ENCODE data around the gene ATG7.

DNA sequence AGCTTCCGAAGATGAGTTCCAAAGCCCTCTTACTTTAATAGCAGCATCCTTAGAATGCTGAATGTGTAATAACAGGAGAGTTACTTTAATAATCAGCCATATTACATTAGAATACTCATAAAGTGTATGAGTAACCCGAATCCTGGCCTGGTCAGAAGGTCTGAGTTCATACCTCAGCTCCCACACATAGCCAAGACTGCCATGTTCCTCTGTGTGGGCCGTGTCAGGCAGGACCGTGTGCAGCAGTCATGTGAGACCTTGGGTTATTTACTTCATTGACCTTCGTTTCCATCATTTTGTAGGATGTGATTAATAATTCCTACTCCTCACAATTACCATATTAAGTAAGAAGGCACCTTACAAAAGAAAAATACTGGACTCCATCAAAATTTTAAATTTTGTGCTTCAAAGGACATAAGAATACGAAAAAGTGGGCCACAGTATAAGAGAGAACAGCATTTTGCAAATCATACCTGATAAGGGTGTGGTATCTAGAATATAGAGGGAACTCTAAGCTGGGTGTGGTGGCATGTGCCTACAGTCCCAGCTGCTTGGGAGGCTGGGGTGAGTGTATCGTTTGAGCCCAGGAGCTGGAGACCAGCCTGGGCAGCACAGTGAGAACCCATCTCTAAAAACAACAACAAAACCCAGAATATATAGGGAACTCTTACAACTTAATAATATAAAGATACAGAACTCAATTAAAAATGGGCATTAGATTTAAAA, 163.4 kb downstream of the ATG7 start:
- TF ChIP-seq, protein P1, sequence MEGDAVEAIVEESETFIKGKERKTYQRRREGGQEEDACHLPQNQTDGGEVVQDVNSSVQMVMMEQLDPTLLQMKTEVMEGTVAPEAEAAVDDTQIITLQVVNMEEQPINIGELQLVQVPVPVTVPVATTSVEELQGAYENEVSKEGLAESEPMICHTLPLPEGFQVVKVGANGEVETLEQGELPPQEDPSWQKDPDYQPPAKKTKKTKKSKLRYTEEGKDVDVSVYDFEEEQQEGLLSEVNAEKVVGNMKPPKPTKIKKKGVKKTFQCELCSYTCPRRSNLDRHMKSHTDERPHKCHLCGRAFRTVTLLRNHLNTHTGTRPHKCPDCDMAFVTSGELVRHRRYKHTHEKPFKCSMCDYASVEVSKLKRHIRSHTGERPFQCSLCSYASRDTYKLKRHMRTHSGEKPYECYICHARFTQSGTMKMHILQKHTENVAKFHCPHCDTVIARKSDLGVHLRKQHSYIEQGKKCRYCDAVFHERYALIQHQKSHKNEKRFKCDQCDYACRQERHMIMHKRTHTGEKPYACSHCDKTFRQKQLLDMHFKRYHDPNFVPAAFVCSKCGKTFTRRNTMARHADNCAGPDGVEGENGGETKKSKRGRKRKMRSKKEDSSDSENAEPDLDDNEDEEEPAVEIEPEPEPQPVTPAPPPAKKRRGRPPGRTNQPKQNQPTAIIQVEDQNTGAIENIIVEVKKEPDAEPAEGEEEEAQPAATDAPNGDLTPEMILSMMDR (IDR thresholded peaks at IDR 0.05), result no peak
- no peak for TF ChIP-seq EZH2 (IDR thresholded peaks at IDR 0.05)

All from neural progenitor cell (in vitro differentiated cells).